HG02943 (cell line): ENCODE data around the gene PCDH1.
"Not testable (repeated sequence)": the region's sequence is repeated elsewhere in the genome, so short reads cannot be mapped to it uniquely, and the experiment has no call there.

Source experiments
- ATAC-seq: cut with Tn5 transposase; IDR thresholded peaks from one replicate; pipeline ENCODE4 v1.9.1; 2021; ENCODE audit warnings: mild to moderate bottlenecking, low read depth, moderate library complexity; ENCODE audit not compliant: unreplicated experiment

Gene PCDH1

GRCh38 chr5:141840280-141840812, 37.9 kb downstream of the PCDH1 start:
- no peak for ATAC-seq

GRCh38 chr5:141839015-141839513, 39.1 kb downstream of the PCDH1 start:
- ATAC-seq = no peak

GRCh38 chr5:141838326-141839014, 39.7 kb downstream of the PCDH1 start:
- ATAC-seq = no peak

- no peak for ATAC-seq
Measured at GRCh38 chr5:141835928-141836670, 42.1 kb downstream of the PCDH1 start.

- no peak for ATAC-seq
Measured at GRCh38 chr5:141834331-141834730, 43.9 kb downstream of the PCDH1 start.

GRCh38 chr5:141832131-141832530, 46.1 kb downstream of the PCDH1 start:
- ATAC-seq = no peak

GRCh38 chr5:141828162-141828561, 50.0 kb downstream of the PCDH1 start:
- no peak for ATAC-seq

GRCh38 chr5:141826674-141827073, 51.5 kb downstream of the PCDH1 start:
- ATAC-seq = no peak

- no peak for ATAC-seq
Measured at GRCh38 chr5:141825791-141826560, 52.2 kb downstream of the PCDH1 start.

- ATAC-seq = no peak
Measured at GRCh38 chr5:141825241-141825671, 53.0 kb downstream of the PCDH1 start.

GRCh38 chr5:141824717-141825116, 53.5 kb downstream of the PCDH1 start:
- no peak for ATAC-seq

GRCh38 chr5:141823056-141823455, 55.2 kb downstream of the PCDH1 start:
- ATAC-seq = no peak

- no peak for ATAC-seq
Measured at GRCh38 chr5:141822144-141822543, 56.1 kb downstream of the PCDH1 start.

- ATAC-seq = no peak
Measured at GRCh38 chr5:141821430-141821925, 56.7 kb downstream of the PCDH1 start.

GRCh38 chr5:141820686-141821085, 57.5 kb downstream of the PCDH1 start:
- not testable (repeated sequence) for ATAC-seq

- ATAC-seq = no peak
Measured at GRCh38 chr5:141817631-141818030, 60.6 kb downstream of the PCDH1 start.

GRCh38 chr5:141816598-141817399, 61.4 kb downstream of the PCDH1 start:
- no peak for ATAC-seq

- no peak for ATAC-seq
Measured at GRCh38 chr5:141815796-141816180, 62.4 kb downstream of the PCDH1 start.

GRCh38 chr5:141815051-141815795, 63.0 kb downstream of the PCDH1 start:
- no peak for ATAC-seq
